ENCODE data around the gene CPTP. TPM values are rescaled to one million over a fixed set of nuclear protein-coding genes. Genes with fewer than 3 reads are reported as not detected.

Gene CPTP
- total RNA-seq, 1 donor from 2014 or later: 40.0 TPM

DNA sequence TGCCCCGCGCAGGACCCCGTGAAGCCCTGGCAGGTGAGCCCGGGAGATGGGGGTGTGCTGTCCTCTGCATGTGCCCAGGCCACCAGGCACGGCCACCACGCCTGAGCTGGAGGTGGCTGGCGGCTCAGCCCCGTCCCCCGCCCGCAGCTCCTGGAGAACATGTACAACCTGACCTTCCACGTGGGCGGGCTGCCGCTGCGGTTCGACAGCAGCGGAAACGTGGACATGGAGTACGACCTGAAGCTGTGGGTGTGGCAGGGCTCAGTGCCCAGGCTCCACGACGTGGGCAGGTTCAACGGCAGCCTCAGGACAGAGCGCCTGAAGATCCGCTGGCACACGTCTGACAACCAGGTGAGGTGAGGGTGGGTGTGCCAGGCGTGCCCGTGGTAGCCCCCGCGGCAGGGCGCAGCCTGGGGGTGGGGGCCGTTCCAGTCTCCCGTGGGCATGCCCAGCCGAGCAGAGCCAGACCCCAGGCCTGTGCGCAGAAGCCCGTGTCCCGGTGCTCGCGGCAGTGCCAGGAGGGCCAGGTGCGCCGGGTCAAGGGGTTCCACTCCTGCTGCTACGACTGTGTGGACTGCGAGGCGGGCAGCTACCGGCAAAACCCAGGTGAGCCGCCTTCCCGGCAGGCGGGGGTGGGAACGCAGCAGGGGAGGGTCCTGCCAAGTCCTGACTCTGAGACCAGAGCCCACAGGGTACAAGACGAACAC is 8.3 kb downstream of the CPTP start:
- peak; percentile 83 for DNase-seq (ENCODE audit: low spot score)
- peak; percentile 60 for ATAC-seq

- peak; percentile 45 for ATAC-seq
- no peak for DNase-seq (ENCODE audit: low spot score)
Observed at GRCh38 chr1:1333551-1334241, 9.1 kb downstream of the CPTP start.

- ATAC-seq: no peak
- DNase-seq (ENCODE audit: low spot score): no peak
Observed at GRCh38 chr1:1334835-1335234, 10.2 kb downstream of the CPTP start.

DNA sequence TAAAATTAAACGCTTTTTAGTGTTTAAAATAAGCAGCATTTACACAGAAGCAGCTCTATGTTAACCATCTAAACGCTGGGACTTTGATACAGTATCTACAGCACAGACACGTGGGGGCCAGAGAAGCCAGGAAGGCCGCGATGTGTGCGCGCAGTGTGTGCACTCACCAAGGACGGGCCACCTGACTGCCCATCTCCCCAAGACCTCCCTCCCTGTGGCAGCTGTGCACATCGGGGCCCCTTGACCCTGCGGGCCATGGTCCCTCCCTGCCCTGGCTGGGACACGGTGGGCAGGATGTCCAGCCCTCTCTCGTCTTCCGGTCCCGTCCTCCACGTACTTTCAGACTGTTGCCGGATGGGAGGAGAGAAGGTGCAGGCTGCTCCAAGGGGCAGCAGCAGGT is 10.7 kb downstream of the CPTP start:
- ATAC-seq (no peak), DNase-seq (ENCODE audit: low spot score) (no peak)

- DNase-seq (ENCODE audit: low spot score): no peak
- ATAC-seq: no peak
Observed at GRCh38 chr1:1335792-1336248, 11.2 kb downstream of the CPTP start.

DNA sequence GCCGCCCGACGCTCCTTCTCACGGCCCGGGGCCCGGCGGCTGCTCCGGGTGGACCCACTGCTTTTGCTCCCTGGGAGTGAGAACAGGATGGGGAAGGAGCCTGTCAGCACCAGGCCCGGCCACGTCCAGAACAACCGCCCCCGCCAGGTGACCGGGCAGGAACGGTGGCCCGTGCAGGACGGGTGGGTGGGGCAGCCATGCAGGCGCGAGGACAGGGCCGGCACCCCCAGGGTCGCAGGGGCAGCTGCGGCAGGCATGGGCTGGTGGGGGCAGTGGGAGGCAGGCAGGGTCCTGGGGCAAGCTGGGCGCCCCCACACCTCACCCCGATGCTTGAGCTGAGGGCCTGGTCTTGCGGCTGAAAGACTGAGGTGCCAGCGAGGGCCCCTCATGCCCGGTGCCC is 11.8 kb downstream of the CPTP start:
- DNase-seq (ENCODE audit: low spot score) (no peak), ATAC-seq (no peak)

GRCh38 chr1:1336931-1337792 is 12.6 kb downstream of the CPTP start:
- ATAC-seq (no peak), DNase-seq (ENCODE audit: low spot score) (no peak)

- peak; percentile 16 for ATAC-seq
- no peak for DNase-seq (ENCODE audit: low spot score)
Observed at GRCh38 chr1:1337793-1338147, 13.2 kb downstream of the CPTP start.

DNA sequence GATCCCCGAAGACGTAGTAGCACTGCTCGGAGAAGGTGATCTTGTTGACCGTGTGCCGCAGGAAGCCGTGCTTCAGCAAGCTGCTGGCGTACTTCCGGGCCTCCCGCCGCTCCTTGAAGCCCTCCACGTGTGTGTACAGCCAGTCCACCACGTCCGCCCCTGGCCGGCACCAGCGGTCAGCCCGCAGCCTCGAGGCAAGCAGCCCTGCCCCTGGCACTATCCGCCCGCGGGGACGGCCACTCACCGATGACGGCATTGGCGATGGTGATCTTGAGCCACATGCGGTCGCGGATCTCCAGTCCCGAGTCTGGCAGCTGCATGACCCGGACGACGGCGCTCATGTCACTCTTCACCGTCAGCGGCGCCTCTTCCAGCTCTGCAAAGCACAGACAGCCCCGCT is 13.7 kb downstream of the CPTP start:
- ATAC-seq (no peak), DNase-seq (ENCODE audit: low spot score) (no peak)

DNA sequence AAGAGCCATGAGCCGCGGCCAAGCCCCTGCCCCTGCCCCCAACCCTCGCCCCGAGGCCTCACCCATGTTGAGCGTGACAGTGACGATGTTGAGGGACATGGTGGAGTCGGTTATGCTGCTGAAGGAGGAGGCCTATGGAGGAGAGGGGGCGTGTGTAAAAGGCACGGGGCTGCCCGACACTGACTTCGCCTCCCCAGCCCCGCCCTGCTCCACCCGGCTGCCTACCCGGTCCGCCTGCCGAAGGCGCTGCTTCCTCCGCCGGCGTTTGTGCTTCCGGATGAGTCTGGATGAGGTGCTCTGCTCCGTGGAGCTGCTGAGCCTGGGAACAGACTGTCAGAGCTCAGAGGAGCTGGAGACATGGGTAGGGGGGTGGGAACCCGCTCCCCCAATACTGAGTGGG is 15.6 kb downstream of the CPTP start:
- no peak for DNase-seq (ENCODE audit: low spot score)
- ATAC-seq: no peak

- no peak for ATAC-seq
Observed at GRCh38 chr1:1340791-1341548, 16.4 kb downstream of the CPTP start.

GRCh38 chr1:1341549-1342021 is 17.0 kb downstream of the CPTP start:
- no peak for DNase-seq (ENCODE audit: low spot score)
- no peak for ATAC-seq

More at GRCh38 chr1:1340791-1341548, 16.4 kb downstream of the CPTP start:
- no peak for DNase-seq (ENCODE audit: low spot score)

DNA sequence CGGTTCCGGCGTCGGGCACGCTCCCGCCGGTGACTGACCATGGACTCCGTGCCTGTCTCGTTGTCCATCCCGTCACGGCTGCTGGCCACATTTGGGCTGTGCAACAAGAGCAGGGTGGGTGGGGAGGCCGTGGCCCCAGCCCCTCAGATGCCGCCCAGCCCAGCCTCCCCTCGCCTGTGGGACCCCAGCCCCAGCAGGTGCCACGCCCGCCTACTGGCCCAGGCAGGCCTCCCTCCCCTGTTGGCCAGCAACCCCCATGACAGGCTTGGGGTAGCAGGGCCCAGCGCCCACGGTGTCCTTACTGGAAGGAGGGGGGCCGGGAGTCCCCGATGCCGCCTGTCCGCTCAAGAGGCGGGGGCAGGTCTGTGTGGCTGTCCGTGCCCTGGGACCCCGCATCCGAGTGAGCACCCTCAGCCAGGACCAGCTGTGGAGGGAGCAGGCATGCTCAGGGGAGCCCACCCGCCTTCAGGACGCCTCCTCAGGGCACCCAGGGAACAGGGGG is 17.5 kb downstream of the CPTP start:
- ATAC-seq: no peak
- no peak for DNase-seq (ENCODE audit: low spot score)

DNA sequence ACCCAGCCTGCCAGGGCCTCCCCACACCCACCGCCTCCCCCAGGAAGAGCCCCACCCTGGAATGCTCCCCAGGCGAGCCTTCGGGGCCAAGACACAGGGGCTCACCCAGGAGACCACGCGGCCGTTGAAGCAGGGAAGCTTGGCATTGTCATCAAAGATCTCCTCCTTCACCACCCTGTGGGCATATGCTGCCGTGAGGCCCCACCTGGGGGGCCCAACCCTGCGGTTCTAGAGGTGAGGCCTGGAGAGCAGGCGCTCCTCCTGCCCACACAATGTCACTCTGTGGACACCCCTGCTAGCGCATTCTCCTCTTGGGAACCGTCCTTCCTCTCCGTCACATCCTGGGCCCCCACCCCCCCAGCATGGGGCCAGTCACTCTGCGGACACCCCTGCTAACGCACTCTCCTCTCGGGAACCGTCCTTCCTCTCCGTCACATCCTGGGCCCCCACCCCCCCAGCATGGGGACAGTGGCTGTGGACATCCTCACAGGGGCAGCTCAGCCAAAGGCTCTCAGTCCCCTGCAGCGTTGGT is 18.0 kb downstream of the CPTP start:
- ATAC-seq (no peak), DNase-seq (ENCODE audit: low spot score) (no peak)

DNA sequence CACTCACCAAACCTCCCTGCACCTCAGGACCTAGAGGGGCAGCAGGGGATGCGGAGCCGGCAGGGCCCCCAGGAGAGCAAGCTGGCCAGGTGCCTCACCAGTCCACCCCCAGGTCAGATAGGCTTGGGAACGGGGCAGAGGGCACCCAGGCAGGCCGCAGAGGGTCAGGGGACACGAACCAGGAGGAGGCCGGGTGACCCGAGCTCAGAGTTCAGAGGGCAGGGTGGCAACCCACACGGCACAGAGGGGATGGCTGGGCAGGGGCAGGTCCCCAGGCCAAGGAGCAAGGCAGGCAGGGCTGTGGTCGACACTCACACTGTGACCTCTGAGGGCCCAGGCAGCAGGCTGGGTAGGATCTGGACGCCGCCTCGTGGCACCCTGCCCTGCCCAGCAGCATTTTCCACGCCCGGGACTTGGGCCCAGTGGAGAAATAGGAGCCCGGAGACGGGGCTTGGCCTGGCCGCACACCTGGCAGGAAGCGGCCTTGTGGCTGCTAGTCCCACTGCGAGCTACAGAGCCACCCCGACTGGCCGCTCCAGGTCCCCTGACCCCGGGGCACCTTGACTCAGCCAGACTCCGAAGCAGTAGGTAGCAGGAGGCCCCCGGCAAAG is 19.3 kb downstream of the CPTP start:
- ATAC-seq (peak; percentile 64), DNase-seq (ENCODE audit: low spot score) (peak; percentile 89)

DNA sequence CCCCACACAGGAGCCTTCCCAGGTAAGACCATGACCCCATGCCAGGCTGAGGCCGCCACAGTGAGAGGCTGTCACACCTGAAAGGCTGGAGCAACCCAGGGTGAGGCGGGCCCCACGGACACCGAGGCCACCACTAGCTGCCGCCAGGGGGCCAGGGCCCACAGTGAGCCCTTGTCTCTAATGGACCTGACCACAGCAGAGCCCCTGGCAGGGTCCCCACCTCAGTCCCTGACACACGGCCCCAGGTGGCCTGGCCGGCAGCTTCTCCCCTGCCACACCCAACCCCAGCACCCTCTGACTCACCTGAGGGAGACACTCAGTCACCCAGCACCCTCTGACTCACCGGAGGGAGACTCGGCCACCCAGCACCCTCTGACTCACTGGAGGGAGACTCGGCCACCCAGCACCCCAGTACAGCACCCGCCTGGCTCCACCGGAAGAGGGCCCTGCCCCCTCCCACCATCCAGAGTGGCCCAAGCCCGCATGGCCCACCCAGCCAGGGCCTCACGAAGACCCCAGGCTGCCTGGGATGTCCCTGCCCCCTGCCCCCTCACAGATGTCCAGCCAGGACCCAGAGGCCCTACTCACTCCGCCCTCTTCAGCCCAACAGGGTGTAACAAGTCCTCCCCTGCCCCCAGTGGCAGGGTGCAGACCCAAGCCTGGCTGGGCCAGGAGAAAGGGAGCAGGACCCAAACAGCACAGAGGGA is 20.2 kb downstream of the CPTP start:
- DNase-seq (ENCODE audit: low spot score) (peak; percentile 60), ATAC-seq (peak; percentile 6)

GRCh38 chr1:1345384-1345783 is 20.8 kb downstream of the CPTP start:
- ATAC-seq (no peak), DNase-seq (ENCODE audit: low spot score) (peak; percentile 50)

- DNase-seq (ENCODE audit: low spot score) (peak; percentile 70), ATAC-seq (peak; percentile 3)
Observed at GRCh38 chr1:1345860-1346500, 21.4 kb downstream of the CPTP start.

- DNase-seq (ENCODE audit: low spot score) (no peak), ATAC-seq (no peak)
Observed at GRCh38 chr1:1346501-1346890, 21.9 kb downstream of the CPTP start.
